ENCODE results near the gene TTPAL.

The TTPAL gene

DNA sequence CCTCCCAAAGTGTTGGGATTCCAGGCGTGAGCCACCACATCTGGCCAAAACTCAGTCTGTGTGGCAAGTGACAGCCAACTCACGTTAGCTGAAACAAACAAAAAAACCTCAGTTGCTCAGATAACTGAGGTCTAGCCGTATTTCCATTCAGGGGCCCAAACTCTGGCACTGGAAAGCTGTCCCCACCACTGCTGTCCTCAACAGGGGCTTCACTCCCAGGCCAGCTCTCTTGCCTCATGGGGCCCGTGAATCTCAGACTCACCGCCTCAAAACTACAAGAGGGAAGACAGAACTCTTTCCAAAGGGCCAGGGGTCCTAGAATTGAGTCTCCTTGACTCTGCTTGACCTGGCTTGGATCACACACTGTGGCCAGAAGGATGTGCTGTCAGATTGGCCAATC lies 7.4 kb downstream of the TTPAL start:
- TF ChIP-seq, protein P1, sequence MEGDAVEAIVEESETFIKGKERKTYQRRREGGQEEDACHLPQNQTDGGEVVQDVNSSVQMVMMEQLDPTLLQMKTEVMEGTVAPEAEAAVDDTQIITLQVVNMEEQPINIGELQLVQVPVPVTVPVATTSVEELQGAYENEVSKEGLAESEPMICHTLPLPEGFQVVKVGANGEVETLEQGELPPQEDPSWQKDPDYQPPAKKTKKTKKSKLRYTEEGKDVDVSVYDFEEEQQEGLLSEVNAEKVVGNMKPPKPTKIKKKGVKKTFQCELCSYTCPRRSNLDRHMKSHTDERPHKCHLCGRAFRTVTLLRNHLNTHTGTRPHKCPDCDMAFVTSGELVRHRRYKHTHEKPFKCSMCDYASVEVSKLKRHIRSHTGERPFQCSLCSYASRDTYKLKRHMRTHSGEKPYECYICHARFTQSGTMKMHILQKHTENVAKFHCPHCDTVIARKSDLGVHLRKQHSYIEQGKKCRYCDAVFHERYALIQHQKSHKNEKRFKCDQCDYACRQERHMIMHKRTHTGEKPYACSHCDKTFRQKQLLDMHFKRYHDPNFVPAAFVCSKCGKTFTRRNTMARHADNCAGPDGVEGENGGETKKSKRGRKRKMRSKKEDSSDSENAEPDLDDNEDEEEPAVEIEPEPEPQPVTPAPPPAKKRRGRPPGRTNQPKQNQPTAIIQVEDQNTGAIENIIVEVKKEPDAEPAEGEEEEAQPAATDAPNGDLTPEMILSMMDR (IDR thresholded peaks at IDR 0.05; ENCODE audit: low read depth, low read length) = no peak
- DNase-seq (ENCODE audit: extremely low read depth, low read depth) = no peak

DNA sequence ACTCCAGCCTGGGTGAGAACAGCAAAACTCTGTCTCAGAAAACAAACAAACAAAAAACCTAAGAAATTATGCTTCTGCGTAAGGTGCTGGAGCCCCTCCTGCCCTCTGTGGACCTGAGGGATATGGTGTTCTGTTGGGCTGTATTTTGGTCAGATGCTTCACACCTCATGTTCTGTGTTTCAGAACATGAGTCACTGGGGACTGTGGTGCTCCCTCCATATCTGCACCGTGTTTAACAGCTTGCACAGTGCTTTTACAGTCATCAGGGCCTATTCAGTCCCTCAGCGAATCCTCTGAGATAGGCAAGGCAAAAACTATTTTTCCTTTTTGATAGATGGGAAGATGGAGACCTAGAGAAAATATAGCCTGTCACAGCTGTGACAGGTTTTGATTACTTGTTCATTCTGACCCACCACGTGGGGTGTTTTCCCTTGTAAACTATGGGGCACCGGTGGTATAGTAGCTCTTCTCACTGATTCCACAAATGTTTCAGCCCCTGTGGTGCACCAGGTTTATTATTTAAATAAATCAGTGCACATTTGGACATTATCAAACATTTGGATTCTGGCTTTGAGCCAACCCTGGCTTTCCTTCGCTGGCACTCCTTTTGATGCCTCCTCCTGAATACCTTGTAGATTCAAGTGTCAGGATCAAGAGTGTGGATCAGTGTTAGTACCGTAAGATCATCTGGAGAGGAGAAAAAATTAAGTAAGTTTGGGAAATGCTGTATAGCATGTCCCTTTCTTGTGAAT lies 9.6 kb downstream of the TTPAL start:
- TF ChIP-seq, protein P1 (IDR thresholded peaks at IDR 0.05; ENCODE audit: low read depth, low read length) = no peak
- DNase-seq (ENCODE audit: extremely low read depth, low read depth) = no peak

DNA sequence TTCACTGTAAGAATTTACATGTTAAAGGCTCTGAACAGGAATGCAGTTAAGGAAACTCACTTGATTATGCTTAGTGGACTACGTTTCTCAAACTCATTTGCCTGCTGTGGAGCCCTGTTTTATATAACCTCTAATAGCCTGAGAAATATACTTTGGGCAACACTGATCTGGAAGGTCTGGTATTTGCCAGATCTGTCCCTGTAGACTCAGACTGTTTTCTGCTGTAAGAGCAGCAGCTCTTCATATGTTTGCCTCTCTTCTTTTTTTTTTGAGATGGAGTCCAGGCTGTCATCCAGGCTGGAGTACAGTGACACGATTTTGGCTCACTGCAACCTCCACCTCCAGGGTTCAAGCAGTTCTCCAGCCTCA lies 10.1 kb downstream of the TTPAL start:
- DNase-seq (ENCODE audit: extremely low read depth, low read depth) = no peak
- TF ChIP-seq, protein P1 (IDR thresholded peaks at IDR 0.05; ENCODE audit: low read depth, low read length) = no peak

DNA sequence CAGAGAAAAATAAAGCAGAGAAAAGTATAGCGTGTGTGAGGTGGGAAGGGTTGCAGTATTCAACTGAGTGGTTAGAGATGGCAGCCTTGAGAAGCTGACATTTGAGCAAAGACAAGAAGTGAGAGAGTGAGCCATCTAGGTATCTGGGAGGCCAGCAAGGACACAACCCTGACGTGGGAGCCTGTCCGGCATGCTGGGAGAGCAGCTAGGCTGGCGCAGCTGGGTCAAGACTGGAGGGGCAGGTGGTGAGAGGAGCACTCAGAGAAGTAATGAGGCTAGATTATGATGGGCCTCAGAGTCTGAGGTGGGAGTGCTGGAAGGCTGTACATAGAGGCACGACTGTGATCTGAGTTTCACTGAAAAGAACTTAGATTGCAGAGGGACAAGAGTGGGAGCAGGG lies 12.9 kb downstream of the TTPAL start:
- TF ChIP-seq, protein P1 (IDR thresholded peaks at IDR 0.05; ENCODE audit: low read depth, low read length) = no peak
- DNase-seq (ENCODE audit: extremely low read depth, low read depth) = no peak

DNA sequence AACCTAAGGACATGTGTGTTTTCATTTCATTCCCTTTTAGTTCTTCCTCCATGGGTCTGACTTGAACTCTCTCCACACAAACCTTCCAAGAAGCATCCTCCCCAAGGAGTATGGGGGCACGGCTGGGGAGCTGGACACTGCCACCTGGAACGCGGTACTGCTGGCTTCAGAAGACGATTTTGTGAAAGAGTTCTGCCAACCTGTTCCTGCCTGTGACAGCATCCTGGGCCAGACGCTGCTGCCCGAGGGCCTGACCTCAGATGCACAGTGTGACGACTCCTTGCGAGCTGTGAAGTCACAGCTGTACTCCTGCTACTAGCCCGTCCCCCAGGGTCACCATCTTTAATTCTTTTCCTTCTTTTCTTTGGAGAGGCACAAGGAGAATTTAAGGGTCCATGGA lies 13.5 kb downstream of the TTPAL start:
- TF ChIP-seq, protein P1 (IDR thresholded peaks at IDR 0.05; ENCODE audit: low read depth, low read length) = no peak
- no peak for DNase-seq (ENCODE audit: extremely low read depth, low read depth)

DNA sequence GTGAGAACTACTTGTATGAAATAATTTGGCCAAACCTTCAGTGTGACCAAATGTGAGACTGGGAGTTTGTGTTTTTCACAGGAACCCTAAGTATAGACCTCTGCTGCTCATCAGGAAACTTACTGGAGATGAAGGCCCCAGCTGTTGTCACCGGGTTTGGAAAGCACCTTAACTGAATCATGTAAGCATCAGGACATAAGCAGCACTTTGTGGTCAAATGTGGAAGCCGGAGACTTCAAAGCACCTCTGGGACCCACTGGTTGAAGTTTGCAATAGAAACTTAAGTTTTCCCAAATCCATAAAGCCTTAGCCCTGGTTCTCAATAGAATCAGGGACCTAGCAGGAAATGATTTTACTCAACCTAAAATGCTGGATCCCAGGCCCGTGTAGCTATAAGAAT lies 14.3 kb downstream of the TTPAL start:
- no peak for DNase-seq (ENCODE audit: extremely low read depth, low read depth)

DNA sequence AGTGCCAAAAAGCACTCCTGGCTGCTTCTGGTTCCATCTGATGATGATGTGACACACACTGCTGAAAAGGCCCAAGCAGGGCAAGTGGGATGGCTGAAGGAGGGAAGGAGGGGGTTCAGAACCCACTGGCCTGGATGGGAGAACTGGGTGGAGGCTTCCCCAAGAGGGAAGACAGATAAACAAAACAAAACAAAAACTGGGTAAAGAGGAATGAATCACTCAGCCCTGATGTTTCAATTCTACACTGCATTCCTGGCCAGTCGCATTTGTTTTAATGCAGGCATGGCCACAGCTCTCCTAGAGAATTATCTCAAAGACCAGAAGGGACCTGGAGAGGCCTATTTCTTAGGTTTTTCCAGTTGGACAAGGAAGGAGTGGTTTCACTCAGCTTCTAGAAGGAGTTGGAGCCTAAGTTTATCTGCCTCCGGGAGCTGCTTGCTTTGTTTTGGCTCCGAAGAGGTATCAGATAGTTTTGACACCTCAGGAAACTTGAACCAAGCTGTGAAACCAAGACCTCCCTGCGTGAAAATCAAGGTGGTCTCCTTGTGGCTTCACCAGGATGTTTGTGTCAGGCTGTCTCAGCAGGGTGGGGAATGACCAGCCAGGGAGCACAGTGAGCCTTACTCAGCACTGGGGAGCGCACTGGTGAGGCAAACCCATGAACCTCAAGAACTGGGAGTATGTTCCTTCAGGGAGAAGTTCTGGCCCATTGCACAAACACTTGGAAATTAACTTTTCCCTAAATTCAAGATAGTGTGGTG lies 16.1 kb downstream of the TTPAL start:
- TF ChIP-seq, protein P1 (IDR thresholded peaks at IDR 0.05; ENCODE audit: low read depth, low read length) = no peak
- no peak for DNase-seq (ENCODE audit: extremely low read depth, low read depth)

More for the DNA sequence above, 14.3 kb downstream of the TTPAL start:
- TF ChIP-seq, protein P1 (IDR thresholded peaks at IDR 0.05; ENCODE audit: low read depth, low read length) = no peak

Data from AG09319 (cell line).